Stomach (tissue), 4 donors: ENCODE data around the gene CIT.

Experiments used
- CTCF ChIP-seq, 7 experiments: fragments of 450-650 bp in 4 of 7; fragments of 200-600 bp in 3 of 7; sonication (generic) in 3 of 7; IDR thresholded peaks; one replicate each; pipeline ENCODE4 v1.5.1; 2016 to 2019; ENCODE audit warnings: antibody characterized with exemption in 7 of 7, control low read depth in 2 of 7, mild to moderate bottlenecking in 1 of 7
- EP300 ChIP-seq: sonication (generic); formaldehyde crosslinking; IDR thresholded peaks from one replicate; pipeline ENCODE4 v1.6.1; 2017; ENCODE audit warnings: antibody characterized with exemption
- POLR2A ChIP-seq, 4 donors: fragments of 450-650 bp; IDR thresholded peaks; one replicate each; pipeline ENCODE4 v1.6.1; 2016; ENCODE audit warnings: antibody characterized with exemption in 4 of 4, control low read depth in 2 of 4, mild to moderate bottlenecking in 1 of 4, moderate library complexity in 1 of 4
- POLR2AphosphoS5 ChIP-seq, 3 donors: sonication (generic); formaldehyde crosslinking; IDR thresholded peaks; one replicate each; pipeline ENCODE4 v1.6.1; 2016; ENCODE audit warnings: antibody characterized with exemption in 3 of 3

- no peak for TF ChIP-seq CTCF (IDR thresholded peaks at IDR 0.05)
- TF ChIP-seq POLR2A (IDR thresholded peaks at IDR 0.05), result no peak
- no peak for TF ChIP-seq POLR2AphosphoS5 (IDR thresholded peaks at IDR 0.05)
- TF ChIP-seq EP300, result no peak
Observed at GRCh38 chr12:119694111-119694510, 183.0 kb downstream of the CIT start.
